Panc1 (cell line): Measurements from ENCODE around the gene ZBTB33. TPM values are rescaled to one million over a fixed set of nuclear protein-coding genes. Genes with fewer than 3 reads are reported as not detected.

Experiments
- ATAC-seq: fragments of 200-7000 bp; cut with Tn5 transposase; 2 replicates; pipeline ENCODE4 v1.9.1; 2020; ENCODE audit warnings: mild to moderate bottlenecking, moderate library complexity
- BruUV-seq: library from RNA; stranded (reverse); fragments of 400-500 nt; replicated peaks from 2 replicates; lab custom pipeline; 2021; lab: Mats Ljungman, UMichigan
- CTCF ChIA-PET: fragments of 300-600 bp; sonication (Branson Sonifier 250); formaldehyde crosslinking; loops from one replicate; lab custom pipeline; 2022; ENCODE audit warnings: antibody characterized with exemption; lab: Charles Lee
- POLR2A ChIA-PET: fragments of 300-600 bp; sonication (Branson Sonifier 250); formaldehyde crosslinking; loops from one replicate; lab custom pipeline; 2022; ENCODE audit warnings: antibody characterized with exemption; lab: Charles Lee
- DNase-seq: peaks from one replicate; pipeline ENCODE4 v3.0.0-alpha.2; 2010; ENCODE audit warnings: low read depth, low spot score
- H3K27ac ChIP-seq: 2 replicates; pipeline ENCODE4 v1.5.1; 2011; ENCODE audit warnings: mild to moderate bottlenecking, low read length, inconsistent platforms
- H3K27me3 ChIP-seq: fragments of 200-500 bp; sonication (Bioruptor generic); 2 replicates; pipeline ENCODE4 v1.6.0; 2014; ENCODE audit warnings: low read length, inconsistent platforms; ENCODE audit not compliant: control insufficient read depth, insufficient read depth
- H3K36me3 ChIP-seq: fragments of 200-500 bp; sonication (Bioruptor generic); 2 replicates; pipeline ENCODE4 v1.5.1; 2014; ENCODE audit warnings: inconsistent platforms, mild to moderate bottlenecking, low read length, moderate library complexity; ENCODE audit not compliant: control insufficient read depth, insufficient read depth
- H3K4me1 ChIP-seq: 2 replicates; pipeline ENCODE4 v1.5.1; 2011; ENCODE audit warnings: inconsistent platforms, mild to moderate bottlenecking, low read length, moderate library complexity; ENCODE audit not compliant: control insufficient read depth, insufficient read depth
- H3K4me3 ChIP-seq, 2 experiments: 2 replicates each; pipeline ENCODE4 v1.5.1; 2011 to 2012; ENCODE audit warnings: low read depth in 2 of 2, low read length in 2 of 2, mild to moderate bottlenecking in 2 of 2, inconsistent platforms in 1 of 2, moderate library complexity in 1 of 2
- H3K9me3 ChIP-seq: fragments of 200-500 bp; sonication (Bioruptor generic); 2 replicates; pipeline ENCODE4 v1.5.1; 2014; ENCODE audit warnings: low read depth, mild to moderate bottlenecking, inconsistent platforms, low read length, moderate library complexity; ENCODE audit not compliant: control insufficient read depth, insufficient read depth
- POLR2AphosphoS5 ChIP-seq: IDR thresholded peaks from 2 replicates; pipeline ENCODE4 v1.6.1; 2012; ENCODE audit warnings: mild to moderate bottlenecking, low read depth, low read length, moderate library complexity
- SIN3A ChIP-seq: IDR thresholded peaks from 2 replicates; pipeline ENCODE4 v1.6.1; 2012; ENCODE audit warnings: low read depth, mild to moderate bottlenecking, low read length, moderate library complexity, borderline replicate concordance; ENCODE audit not compliant: insufficient read depth
- TCF7L2 ChIP-seq: IDR thresholded peaks from 2 replicates; pipeline ENCODE4 v1.6.1; 2011; ENCODE audit warnings: mild to moderate bottlenecking, low read depth, low read length, inconsistent platforms
- in situ Hi-C: cut with HindIII; loops from 2 replicates; pipeline ENCODE4 v1.10.0; 2016; ENCODE audit warnings: low sequenced_read_pairs, low pct_unique_long_range_greater_than_20kb
- intact Hi-C: fragments of 100-400 bp; cut with micrococcal nuclease; formaldehyde crosslinking; loops from one replicate; pipeline ENCODE4 v1.10.0; 2022; ENCODE audit not compliant: unreplicated experiment
- total RNA-seq: library from RNA; stranded (reverse); gene quantifications from one replicate; pipeline ENCODE4 v1.2.1, GENCODE V29; 2021; ENCODE audit not compliant: unreplicated experiment
- TF ChIP-seq, protein P1 (sequence below), 2 experiments: IDR thresholded peaks; 2 replicates each; pipeline ENCODE4 v1.6.1; 2011 to 2012; ENCODE audit warnings: low read depth in 2 of 2, control low read depth in 1 of 2, low read length in 1 of 2, mild to moderate bottlenecking in 1 of 2, moderate library complexity in 1 of 2; ENCODE audit not compliant: insufficient read depth in 1 of 2
- TF ChIP-seq, protein P2 (sequence below): fragments of 450-650 bp; IDR thresholded peaks from 2 replicates; pipeline ENCODE4 v1.5.1; 2017; ENCODE audit warnings: mild to moderate bottlenecking

Gene ZBTB33
- total RNA-seq, 1 experiment from 2014 or later: 21.5 TPM

DNA sequence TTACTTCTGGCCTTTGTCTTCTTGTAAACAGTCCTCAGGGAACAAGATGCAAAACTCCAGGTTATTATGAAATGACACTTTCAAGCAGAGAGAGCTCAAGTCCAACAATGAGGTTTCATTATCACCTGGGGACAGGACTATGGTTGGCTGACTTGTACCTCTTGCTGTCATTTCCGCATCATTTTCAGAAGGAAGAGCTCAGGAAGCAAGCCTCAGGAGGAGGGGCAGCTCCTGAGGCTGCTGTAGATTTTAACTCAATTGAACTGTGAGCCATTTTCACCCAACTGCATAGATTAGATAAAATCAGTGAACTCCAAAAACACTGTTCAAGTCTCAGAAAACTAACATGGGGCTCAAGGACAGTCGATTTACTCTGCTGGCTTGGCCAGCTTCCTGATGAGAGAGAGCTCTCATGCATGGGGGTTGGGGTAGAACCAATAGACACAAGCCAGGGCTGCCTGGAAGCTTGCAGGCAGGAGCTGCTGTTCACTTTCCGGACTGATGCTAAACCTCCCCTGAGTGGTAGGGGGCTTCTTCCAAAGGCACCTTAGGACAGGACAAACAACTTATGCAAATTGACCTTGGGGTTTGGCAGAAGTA lies 37.0 kb downstream of the ZBTB33 start:
- Histone ChIP-seq H3K9me3 (no peaks in the 10 kb centered on the region), H3K4me3 (no peak overlapping the region), H3K27me3 (0 out of 2 replicates have a peak, but pooled peaks cover 3% of the 10 kb centered on the region), H3K4me1 (no peaks in the 10 kb centered on the region), H3K36me3 (no peaks in the 10 kb centered on the region), H3K27ac (no peak overlapping the region)
- no peak for TF ChIP-seq SIN3A
- TF ChIP-seq, protein P1, sequence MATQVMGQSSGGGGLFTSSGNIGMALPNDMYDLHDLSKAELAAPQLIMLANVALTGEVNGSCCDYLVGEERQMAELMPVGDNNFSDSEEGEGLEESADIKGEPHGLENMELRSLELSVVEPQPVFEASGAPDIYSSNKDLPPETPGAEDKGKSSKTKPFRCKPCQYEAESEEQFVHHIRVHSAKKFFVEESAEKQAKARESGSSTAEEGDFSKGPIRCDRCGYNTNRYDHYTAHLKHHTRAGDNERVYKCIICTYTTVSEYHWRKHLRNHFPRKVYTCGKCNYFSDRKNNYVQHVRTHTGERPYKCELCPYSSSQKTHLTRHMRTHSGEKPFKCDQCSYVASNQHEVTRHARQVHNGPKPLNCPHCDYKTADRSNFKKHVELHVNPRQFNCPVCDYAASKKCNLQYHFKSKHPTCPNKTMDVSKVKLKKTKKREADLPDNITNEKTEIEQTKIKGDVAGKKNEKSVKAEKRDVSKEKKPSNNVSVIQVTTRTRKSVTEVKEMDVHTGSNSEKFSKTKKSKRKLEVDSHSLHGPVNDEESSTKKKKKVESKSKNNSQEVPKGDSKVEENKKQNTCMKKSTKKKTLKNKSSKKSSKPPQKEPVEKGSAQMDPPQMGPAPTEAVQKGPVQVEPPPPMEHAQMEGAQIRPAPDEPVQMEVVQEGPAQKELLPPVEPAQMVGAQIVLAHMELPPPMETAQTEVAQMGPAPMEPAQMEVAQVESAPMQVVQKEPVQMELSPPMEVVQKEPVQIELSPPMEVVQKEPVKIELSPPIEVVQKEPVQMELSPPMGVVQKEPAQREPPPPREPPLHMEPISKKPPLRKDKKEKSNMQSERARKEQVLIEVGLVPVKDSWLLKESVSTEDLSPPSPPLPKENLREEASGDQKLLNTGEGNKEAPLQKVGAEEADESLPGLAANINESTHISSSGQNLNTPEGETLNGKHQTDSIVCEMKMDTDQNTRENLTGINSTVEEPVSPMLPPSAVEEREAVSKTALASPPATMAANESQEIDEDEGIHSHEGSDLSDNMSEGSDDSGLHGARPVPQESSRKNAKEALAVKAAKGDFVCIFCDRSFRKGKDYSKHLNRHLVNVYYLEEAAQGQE (IDR thresholded peaks at IDR 0.05; ENCODE audit: insufficient read depth in 1 of 2, low read depth in 2 of 2, low read length in 1 of 2): no peak
- POLR2A ChIA-PET: no interaction called here
- in situ Hi-C loops (no loop called here), intact Hi-C loops (no loop called here)
- DNase-seq (no peak), ATAC-seq (no peak)
- CTCF ChIA-PET: no interaction called here
- no TSS peak for BruUV-seq

DNA sequence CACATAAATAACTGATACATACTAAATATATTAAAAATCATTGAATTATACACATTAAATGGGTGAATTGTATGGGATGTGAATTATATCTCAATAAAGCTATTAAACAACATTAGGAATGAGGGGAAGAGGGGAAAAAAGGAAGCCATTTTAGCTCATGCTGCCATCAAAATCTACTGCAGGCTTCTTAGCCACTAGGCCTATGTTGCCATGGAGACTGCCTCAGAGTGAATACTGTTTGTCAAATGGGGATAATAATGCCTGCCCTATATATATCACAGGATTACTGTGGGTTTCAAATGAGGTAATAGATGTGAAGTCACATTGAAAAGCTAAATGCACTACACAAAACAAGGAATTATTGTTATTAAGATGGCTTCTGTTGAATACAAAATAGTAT lies 39.5 kb downstream of the ZBTB33 start:
- H3K27me3 ChIP-seq: no peaks in the 10 kb centered on the region
- H3K4me1 ChIP-seq: no peaks in the 10 kb centered on the region
- no peaks in the 10 kb centered on the region for H3K9me3 ChIP-seq
- no peak for DNase-seq
- BruUV-seq: no TSS peak
- POLR2A ChIA-PET: no interaction called here
- in situ Hi-C loops (no loop called here), intact Hi-C loops (no loop called here)
- no peak for TF ChIP-seq TCF7L2
- TF ChIP-seq, protein P1 (IDR thresholded peaks at IDR 0.05; ENCODE audit: insufficient read depth in 1 of 2, low read depth in 2 of 2, low read length in 1 of 2): no peak
- no peak for TF ChIP-seq POLR2AphosphoS5
- TF ChIP-seq, protein P2, sequence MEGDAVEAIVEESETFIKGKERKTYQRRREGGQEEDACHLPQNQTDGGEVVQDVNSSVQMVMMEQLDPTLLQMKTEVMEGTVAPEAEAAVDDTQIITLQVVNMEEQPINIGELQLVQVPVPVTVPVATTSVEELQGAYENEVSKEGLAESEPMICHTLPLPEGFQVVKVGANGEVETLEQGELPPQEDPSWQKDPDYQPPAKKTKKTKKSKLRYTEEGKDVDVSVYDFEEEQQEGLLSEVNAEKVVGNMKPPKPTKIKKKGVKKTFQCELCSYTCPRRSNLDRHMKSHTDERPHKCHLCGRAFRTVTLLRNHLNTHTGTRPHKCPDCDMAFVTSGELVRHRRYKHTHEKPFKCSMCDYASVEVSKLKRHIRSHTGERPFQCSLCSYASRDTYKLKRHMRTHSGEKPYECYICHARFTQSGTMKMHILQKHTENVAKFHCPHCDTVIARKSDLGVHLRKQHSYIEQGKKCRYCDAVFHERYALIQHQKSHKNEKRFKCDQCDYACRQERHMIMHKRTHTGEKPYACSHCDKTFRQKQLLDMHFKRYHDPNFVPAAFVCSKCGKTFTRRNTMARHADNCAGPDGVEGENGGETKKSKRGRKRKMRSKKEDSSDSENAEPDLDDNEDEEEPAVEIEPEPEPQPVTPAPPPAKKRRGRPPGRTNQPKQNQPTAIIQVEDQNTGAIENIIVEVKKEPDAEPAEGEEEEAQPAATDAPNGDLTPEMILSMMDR: no peak
- no peak for TF ChIP-seq SIN3A
- H3K27ac ChIP-seq: no peak overlapping the region
- ATAC-seq: no peak
- H3K36me3 ChIP-seq: no peaks in the 10 kb centered on the region
- H3K4me3 ChIP-seq: no peak overlapping the region
- CTCF ChIA-PET: no interaction called here
